Fibroblast of lung (primary cell): ENCODE measurements around the gene ZDHHC14. TPM values are rescaled to one million over a fixed set of nuclear protein-coding genes. Genes with fewer than 3 reads are reported as not detected.

Experiments used
- DNase-seq, 2 donors: peaks; one replicate each; pipeline versions ENCODE4 v3.0.0 to v3.0.0-alpha.2; 2010; ENCODE audit warnings: low read depth in 2 of 2
- H2AFZ ChIP-seq: 2 replicates; pipeline ENCODE4 v1.5.1; 2012; ENCODE audit warnings: low read length, control low read depth, inconsistent platforms
- H3K27ac ChIP-seq: 2 replicates; pipeline ENCODE4 v1.5.1; 2011; ENCODE audit warnings: low read length, control low read depth; ENCODE audit not compliant: insufficient read depth
- H3K27me3 ChIP-seq: 2 replicates; pipeline ENCODE4 v1.5.1; 2011; ENCODE audit warnings: mild to moderate bottlenecking, low read length; ENCODE audit not compliant: control insufficient read depth, insufficient read depth
- H3K36me3 ChIP-seq: 2 replicates; pipeline ENCODE4 v1.5.1; 2011; ENCODE audit warnings: low read length; ENCODE audit not compliant: control insufficient read depth, insufficient read depth
- H3K4me1 ChIP-seq: 2 replicates; pipeline ENCODE4 v1.5.1; 2011; ENCODE audit warnings: low read length; ENCODE audit not compliant: control insufficient read depth, insufficient read depth; ENCODE audit errors: extremely low read depth
- H3K4me2 ChIP-seq: 2 replicates; pipeline ENCODE4 v1.5.1; 2011; ENCODE audit warnings: low read length, control low read depth; ENCODE audit not compliant: insufficient read depth; ENCODE audit errors: extremely low read depth
- H3K4me3 ChIP-seq, 4 experiments: fragments of 200-600 bp in 1 of 4; sonication (generic) in 1 of 4; replicated peaks in 1 of 4; 2 replicates each; pipeline ENCODE4 v1.5.1; 2011 to 2016; ENCODE audit warnings: low read length in 4 of 4, low read depth in 3 of 4, mild to moderate bottlenecking in 3 of 4, control low read depth in 2 of 4, inconsistent platforms in 1 of 4, mixed read lengths in 1 of 4; ENCODE audit not compliant: insufficient read depth in 1 of 4; ENCODE audit errors: control extremely low read depth in 1 of 4
- H3K79me2 ChIP-seq: 2 replicates; pipeline ENCODE4 v1.5.1; 2012; ENCODE audit warnings: mild to moderate bottlenecking, low read length, inconsistent platforms; ENCODE audit not compliant: control insufficient read depth, insufficient read depth
- H3K9ac ChIP-seq: 2 replicates; pipeline ENCODE4 v1.5.1; 2011; ENCODE audit warnings: mild to moderate bottlenecking, low read length, control low read depth; ENCODE audit not compliant: insufficient read depth
- H3K9me3 ChIP-seq: 2 replicates; pipeline ENCODE4 v1.5.1; 2012; ENCODE audit warnings: low read depth, low read length; ENCODE audit not compliant: control insufficient read depth, insufficient read depth
- H4K20me1 ChIP-seq: 2 replicates; pipeline ENCODE4 v1.5.1; 2011; ENCODE audit warnings: low read length; ENCODE audit not compliant: control insufficient read depth, insufficient read depth; ENCODE audit errors: extremely low read depth
- EZH2 ChIP-seq: IDR thresholded peaks from 2 replicates; pipeline ENCODE4 v1.5.1; 2012; ENCODE audit warnings: low read length, control low read depth, mild to moderate bottlenecking; ENCODE audit errors: missing control alignments
- polyA plus RNA-seq, 2 donors: library from polyadenylated mRNA; depleted of rRNA in 1 of 2; stranded (reverse) in 1 of 2; unstranded in 1 of 2; fragments of >200 nt; gene quantifications; 2 replicates each; pipeline ENCODE4 v1.2.1, GENCODE V29; 2011 to 2012; ENCODE audit warnings: missing spikeins in 1 of 2
- total RNA-seq: library from RNA; depleted of rRNA; stranded (reverse); fragments of >200 nt; gene quantifications from 2 replicates; pipeline ENCODE4 v1.2.1, GENCODE V29; 2014
- TF ChIP-seq, protein P1 (sequence below), 2 donors: IDR thresholded peaks in 1 of 2; conservative IDR thresholded peaks in 1 of 2; 1 replicate in 1 of 2; 2 replicates in 1 of 2; pipeline ENCODE4 v1.5.1; 2011 to 2012; ENCODE audit warnings: low read length in 2 of 2, control low read depth in 1 of 2, inconsistent platforms in 1 of 2, low read depth in 1 of 2, mild to moderate bottlenecking in 1 of 2

Gene ZDHHC14
- total and polyA plus RNA-seq, 2 donors (not counting 1 experiment from before 2014, with no cell fraction given), result 1.7 to 3.5 TPM

GRCh38 chr6:157631838-157632614, 251.0 kb downstream of the ZDHHC14 start:
- Histone ChIP-seq H3K27me3 (no peaks in the 10 kb centered on the region), H2AFZ (no peak overlapping the region), H3K4me2 (no peak overlapping the region)

GRCh38 chr6:157632821-157633220, 251.8 kb downstream of the ZDHHC14 start:
- H3K79me2 ChIP-seq, result no peaks in the 10 kb centered on the region
- TF ChIP-seq, protein P1, sequence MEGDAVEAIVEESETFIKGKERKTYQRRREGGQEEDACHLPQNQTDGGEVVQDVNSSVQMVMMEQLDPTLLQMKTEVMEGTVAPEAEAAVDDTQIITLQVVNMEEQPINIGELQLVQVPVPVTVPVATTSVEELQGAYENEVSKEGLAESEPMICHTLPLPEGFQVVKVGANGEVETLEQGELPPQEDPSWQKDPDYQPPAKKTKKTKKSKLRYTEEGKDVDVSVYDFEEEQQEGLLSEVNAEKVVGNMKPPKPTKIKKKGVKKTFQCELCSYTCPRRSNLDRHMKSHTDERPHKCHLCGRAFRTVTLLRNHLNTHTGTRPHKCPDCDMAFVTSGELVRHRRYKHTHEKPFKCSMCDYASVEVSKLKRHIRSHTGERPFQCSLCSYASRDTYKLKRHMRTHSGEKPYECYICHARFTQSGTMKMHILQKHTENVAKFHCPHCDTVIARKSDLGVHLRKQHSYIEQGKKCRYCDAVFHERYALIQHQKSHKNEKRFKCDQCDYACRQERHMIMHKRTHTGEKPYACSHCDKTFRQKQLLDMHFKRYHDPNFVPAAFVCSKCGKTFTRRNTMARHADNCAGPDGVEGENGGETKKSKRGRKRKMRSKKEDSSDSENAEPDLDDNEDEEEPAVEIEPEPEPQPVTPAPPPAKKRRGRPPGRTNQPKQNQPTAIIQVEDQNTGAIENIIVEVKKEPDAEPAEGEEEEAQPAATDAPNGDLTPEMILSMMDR (conservative IDR thresholded peaks at IDR 0.05 in 1 of 2, IDR thresholded peaks at IDR 0.05 in 1 of 2; ENCODE audit: low read depth in 1 of 2, low read length in 2 of 2), result no peak
- TF ChIP-seq EZH2, result no peak
- H3K9ac ChIP-seq, result no peak overlapping the region
- no peaks in the 10 kb centered on the region for H3K27me3 ChIP-seq
- no peaks in the 10 kb centered on the region for H3K9me3 ChIP-seq
- no peaks in the 10 kb centered on the region for H3K36me3 ChIP-seq
- H3K27ac ChIP-seq, result no peak overlapping the region
- peak overlapping the region; percentile 32 for H3K4me2 ChIP-seq
- DNase-seq, result peak; percentile 40 to 89
- no peaks in the 10 kb centered on the region for H4K20me1 ChIP-seq
- H3K4me3 ChIP-seq, result no peak overlapping the region
- no peak overlapping the region for H2AFZ ChIP-seq
- peaks cover 2% of the 10 kb centered on the region for H3K4me1 ChIP-seq

More at GRCh38 chr6:157631838-157632614, 251.0 kb downstream of the ZDHHC14 start:
- Histone ChIP-seq H3K4me3 (no peak overlapping the region), H3K4me1 (peaks cover 2% of the 10 kb centered on the region), H3K79me2 (no peaks in the 10 kb centered on the region), H3K9ac (no peak overlapping the region), H3K9me3 (no peaks in the 10 kb centered on the region), H4K20me1 (no peaks in the 10 kb centered on the region), H3K27ac (no peak overlapping the region), H3K36me3 (no peaks in the 10 kb centered on the region)
- no peak for DNase-seq
- TF ChIP-seq, protein P1 (conservative IDR thresholded peaks at IDR 0.05 in 1 of 2, IDR thresholded peaks at IDR 0.05 in 1 of 2; ENCODE audit: low read depth in 1 of 2, low read length in 2 of 2), result no peak
- TF ChIP-seq EZH2, result no peak

GRCh38 chr6:157634546-157634945, 253.6 kb downstream of the ZDHHC14 start:
- no peak for DNase-seq
- no peaks in the 10 kb centered on the region for H4K20me1 ChIP-seq
- H3K4me1 ChIP-seq, result peaks cover 2% of the 10 kb centered on the region
- no peak overlapping the region for H3K27ac ChIP-seq
- TF ChIP-seq, protein P1 (conservative IDR thresholded peaks at IDR 0.05 in 1 of 2, IDR thresholded peaks at IDR 0.05 in 1 of 2; ENCODE audit: low read depth in 1 of 2, low read length in 2 of 2), result no peak
- no peak for TF ChIP-seq EZH2
- no peak overlapping the region for H3K4me3 ChIP-seq
- H3K79me2 ChIP-seq, result no peaks in the 10 kb centered on the region
- no peaks in the 10 kb centered on the region for H3K9me3 ChIP-seq
- H3K36me3 ChIP-seq, result no peaks in the 10 kb centered on the region
- no peak overlapping the region for H3K4me2 ChIP-seq
- no peaks in the 10 kb centered on the region for H3K27me3 ChIP-seq
- no peak overlapping the region for H3K9ac ChIP-seq
- no peak overlapping the region for H2AFZ ChIP-seq
